HFFc6 (cell line): ENCODE results near the gene GDPD4. TPM values are rescaled to one million over a fixed set of nuclear protein-coding genes. Genes with fewer than 3 reads are reported as not detected.

ENCODE experiments used
- DNase-seq: peaks from one replicate; pipeline ENCODE4 v3.0.0-alpha.2; 2018
- H3K27ac Mint-ChIP-seq: 2 replicates; pipeline ENCODE4 v1.8.0; 2020; ENCODE audit warnings: mild to moderate bottlenecking, mixed read lengths
- H3K27me3 Mint-ChIP-seq: 2 replicates; pipeline ENCODE4 v1.8.0; 2021; ENCODE audit warnings: mild to moderate bottlenecking, moderate library complexity, mixed read lengths; ENCODE audit not compliant: insufficient read depth
- H3K36me3 Mint-ChIP-seq: 2 replicates; pipeline ENCODE4 v1.8.0; 2021; ENCODE audit warnings: low read depth, mixed read lengths
- H3K4me1 Mint-ChIP-seq: 2 replicates; pipeline ENCODE4 v1.8.0; 2020; ENCODE audit warnings: low read depth, mixed read lengths
- H3K4me3 Mint-ChIP-seq: 2 replicates; pipeline ENCODE4 v1.8.0; 2020; ENCODE audit warnings: mild to moderate bottlenecking, moderate library complexity, mixed read lengths
- H3K9me3 Mint-ChIP-seq: 2 replicates; pipeline ENCODE4 v1.8.0; 2020; ENCODE audit warnings: mild to moderate bottlenecking, mixed read lengths
- CTCF ChIP-seq: fragments of 200-600 bp; sonication (generic); IDR thresholded peaks from 2 replicates; pipeline ENCODE4 v1.5.0; 2021; ENCODE audit warnings: antibody characterized with exemption, mild to moderate bottlenecking
- total RNA-seq, 6 experiments: library from RNA; stranded (reverse); fragmentation: NEBNext Ultra II Directional; extraction: Animal tissue kit (Norgen Biotek cat#: 25700); gene quantifications; 2 replicates in 1 of 6; 3 replicates in 5 of 6; pipeline ENCODE4 v1.2.3, GENCODE V29; 2021

Gene GDPD4
- total RNA-seq, 6 experiments from 2014 or later = not detected

GRCh38 chr11:77259641-77260040 is 41.8 kb downstream of the GDPD4 start:
- no peak for DNase-seq
- peaks cover 17% of the 10 kb centered on the region for H3K9me3 Mint-ChIP-seq
- no peaks in the 10 kb centered on the region; the same call in 1 of the 2 replicates for H3K27me3 Mint-ChIP-seq

GRCh38 chr11:77253690-77254089 is 47.8 kb downstream of the GDPD4 start:
- H3K27ac Mint-ChIP-seq = no peak overlapping the region
- peaks cover 37% of the 10 kb centered on the region for H3K4me1 Mint-ChIP-seq
- H3K36me3 Mint-ChIP-seq = peaks cover 14% of the 10 kb centered on the region; the same call in 1 of the 2 replicates
- H3K4me3 Mint-ChIP-seq = no peak overlapping the region
- TF ChIP-seq CTCF = no peak
- no peaks in the 10 kb centered on the region for H3K27me3 Mint-ChIP-seq
- H3K9me3 Mint-ChIP-seq = peaks cover 9% of the 10 kb centered on the region; the same call in 1 of the 2 replicates
- no peak for DNase-seq

More at GRCh38 chr11:77259641-77260040, 41.8 kb downstream of the GDPD4 start:
- H3K27ac Mint-ChIP-seq = no peak overlapping the region
- TF ChIP-seq CTCF = no peak
- peaks cover 15% of the 10 kb centered on the region for H3K4me1 Mint-ChIP-seq
- H3K36me3 Mint-ChIP-seq = peaks cover 19% of the 10 kb centered on the region
- H3K4me3 Mint-ChIP-seq = no peak overlapping the region

- Mint-ChIP-seq H3K4me3 (no peak overlapping the region), H3K36me3 (peaks cover 14% of the 10 kb centered on the region; the same call in 1 of the 2 replicates), H3K9me3 (peaks cover 9% of the 10 kb centered on the region; the same call in 1 of the 2 replicates), H3K27me3 (no peaks in the 10 kb centered on the region), H3K27ac (no peak overlapping the region), H3K4me1 (peaks cover 37% of the 10 kb centered on the region)
- DNase-seq = no peak
- no peak for TF ChIP-seq CTCF
Observed at GRCh38 chr11:77252555-77253270, 48.8 kb downstream of the GDPD4 start.

GRCh38 chr11:77250881-77251640 is 50.4 kb downstream of the GDPD4 start:
- peaks cover 9% of the 10 kb centered on the region; the same call in 1 of the 2 replicates for H3K9me3 Mint-ChIP-seq
- peak overlapping the region; percentile 69 for H3K27ac Mint-ChIP-seq

GRCh38 chr11:77249427-77249826 is 52.1 kb downstream of the GDPD4 start:
- DNase-seq = no peak
- H3K4me3 Mint-ChIP-seq = peak overlapping the region; percentile 15
- H3K27me3 Mint-ChIP-seq = no peaks in the 10 kb centered on the region
- peaks cover 9% of the 10 kb centered on the region; the same call in 1 of the 2 replicates for H3K9me3 Mint-ChIP-seq
- H3K36me3 Mint-ChIP-seq = peaks cover 14% of the 10 kb centered on the region; the same call in 1 of the 2 replicates
- no peak overlapping the region for H3K27ac Mint-ChIP-seq
- TF ChIP-seq CTCF = no peak
- peaks cover 54% of the 10 kb centered on the region for H3K4me1 Mint-ChIP-seq

More at GRCh38 chr11:77250881-77251640, 50.4 kb downstream of the GDPD4 start:
- Mint-ChIP-seq H3K36me3 (peaks cover 14% of the 10 kb centered on the region; the same call in 1 of the 2 replicates), H3K27me3 (no peaks in the 10 kb centered on the region), H3K4me1 (peaks cover 37% of the 10 kb centered on the region), H3K4me3 (peak overlapping the region; percentile 79)
- DNase-seq = peak; percentile 63
- no peak for TF ChIP-seq CTCF
